PFSK-1 (cell line): ENCODE measurements around the gene CELF4.

ENCODE experiments used
- TAF1 ChIP-seq: IDR thresholded peaks from 2 replicates; pipeline ENCODE4 v1.6.1; 2012; ENCODE audit warnings: low read length, control low read depth, borderline replicate concordance; ENCODE audit not compliant: insufficient read depth
- TF ChIP-seq, protein P1 (sequence below), 2 experiments: IDR thresholded peaks; 2 replicates each; pipeline versions ENCODE4 v1.6.1 to v1.8.0; 2011 to 2012; ENCODE audit warnings: low read depth in 2 of 2, low read length in 2 of 2, control low read depth in 1 of 2, inconsistent platforms in 1 of 2, mild to moderate bottlenecking in 1 of 2, moderate library complexity in 1 of 2; ENCODE audit not compliant: insufficient read depth in 1 of 2

DNA sequence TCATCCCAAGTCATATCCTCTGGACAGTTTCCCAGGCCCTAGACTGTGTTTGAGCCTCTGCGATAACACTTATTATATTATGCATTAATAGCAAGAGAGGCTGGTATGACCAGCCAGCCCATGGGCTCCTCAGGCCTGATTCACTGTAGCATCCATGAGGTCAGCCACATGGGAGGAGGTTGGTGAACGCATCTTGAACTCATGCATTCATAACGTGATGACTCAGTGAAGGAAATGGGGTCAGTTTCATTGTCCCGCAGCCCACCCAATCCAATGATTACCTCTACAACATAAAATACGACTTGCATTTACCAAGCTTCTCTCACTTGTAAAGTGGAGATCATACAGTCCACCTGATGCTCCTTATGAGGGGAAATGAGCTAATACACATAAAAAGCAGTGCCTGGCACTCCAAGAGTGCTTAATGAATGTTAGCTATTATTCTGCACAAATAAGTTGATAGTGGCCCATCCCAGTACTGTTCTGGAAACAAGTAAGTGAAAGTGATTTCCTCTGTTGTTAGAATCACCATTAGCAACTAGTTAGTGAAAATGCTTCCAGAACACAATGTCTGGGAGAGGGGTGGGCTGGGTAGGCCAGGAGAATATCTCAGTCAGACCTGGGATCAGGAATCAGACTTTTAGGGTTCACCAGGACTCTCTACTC lies 46.1 kb upstream of the CELF4 start:
- TF ChIP-seq, protein P1, sequence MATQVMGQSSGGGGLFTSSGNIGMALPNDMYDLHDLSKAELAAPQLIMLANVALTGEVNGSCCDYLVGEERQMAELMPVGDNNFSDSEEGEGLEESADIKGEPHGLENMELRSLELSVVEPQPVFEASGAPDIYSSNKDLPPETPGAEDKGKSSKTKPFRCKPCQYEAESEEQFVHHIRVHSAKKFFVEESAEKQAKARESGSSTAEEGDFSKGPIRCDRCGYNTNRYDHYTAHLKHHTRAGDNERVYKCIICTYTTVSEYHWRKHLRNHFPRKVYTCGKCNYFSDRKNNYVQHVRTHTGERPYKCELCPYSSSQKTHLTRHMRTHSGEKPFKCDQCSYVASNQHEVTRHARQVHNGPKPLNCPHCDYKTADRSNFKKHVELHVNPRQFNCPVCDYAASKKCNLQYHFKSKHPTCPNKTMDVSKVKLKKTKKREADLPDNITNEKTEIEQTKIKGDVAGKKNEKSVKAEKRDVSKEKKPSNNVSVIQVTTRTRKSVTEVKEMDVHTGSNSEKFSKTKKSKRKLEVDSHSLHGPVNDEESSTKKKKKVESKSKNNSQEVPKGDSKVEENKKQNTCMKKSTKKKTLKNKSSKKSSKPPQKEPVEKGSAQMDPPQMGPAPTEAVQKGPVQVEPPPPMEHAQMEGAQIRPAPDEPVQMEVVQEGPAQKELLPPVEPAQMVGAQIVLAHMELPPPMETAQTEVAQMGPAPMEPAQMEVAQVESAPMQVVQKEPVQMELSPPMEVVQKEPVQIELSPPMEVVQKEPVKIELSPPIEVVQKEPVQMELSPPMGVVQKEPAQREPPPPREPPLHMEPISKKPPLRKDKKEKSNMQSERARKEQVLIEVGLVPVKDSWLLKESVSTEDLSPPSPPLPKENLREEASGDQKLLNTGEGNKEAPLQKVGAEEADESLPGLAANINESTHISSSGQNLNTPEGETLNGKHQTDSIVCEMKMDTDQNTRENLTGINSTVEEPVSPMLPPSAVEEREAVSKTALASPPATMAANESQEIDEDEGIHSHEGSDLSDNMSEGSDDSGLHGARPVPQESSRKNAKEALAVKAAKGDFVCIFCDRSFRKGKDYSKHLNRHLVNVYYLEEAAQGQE (IDR thresholded peaks at IDR 0.05; ENCODE audit: insufficient read depth in 1 of 2, low read depth in 2 of 2, low read length in 2 of 2) = no peak
- TF ChIP-seq TAF1 = no peak
